Nephron progenitor cell (in vitro differentiated cells): ENCODE measurements around the gene GNB1L.

Source experiments
- DNase-seq: peaks from one replicate; pipeline ENCODE4 v3.0.0; 2021
- H3K27ac Mint-ChIP-seq: 2 replicates; pipeline ENCODE4 v1.8.0; 2021; ENCODE audit warnings: mild to moderate bottlenecking, moderate library complexity, mixed read lengths
- H3K27me3 Mint-ChIP-seq: 2 replicates; pipeline ENCODE4 v1.8.0; 2021; ENCODE audit warnings: mild to moderate bottlenecking, low read depth, mixed read lengths; ENCODE audit not compliant: poor library complexity
- H3K36me3 Mint-ChIP-seq: 2 replicates; pipeline ENCODE4 v1.8.0; 2021; ENCODE audit warnings: low read depth, mixed read lengths
- H3K4me1 Mint-ChIP-seq: 2 replicates; pipeline ENCODE4 v1.8.0; 2021; ENCODE audit warnings: mixed read lengths
- H3K4me3 Mint-ChIP-seq: 2 replicates; pipeline ENCODE4 v1.8.0; 2021; ENCODE audit warnings: mild to moderate bottlenecking, moderate library complexity, mixed read lengths
- H3K9me3 Mint-ChIP-seq: 2 replicates; pipeline ENCODE4 v1.8.0; 2021; ENCODE audit warnings: mild to moderate bottlenecking, moderate library complexity, mixed read lengths
- CTCF ChIP-seq: fragments of 200-600 bp; sonication (generic); IDR thresholded peaks from 2 replicates; pipeline ENCODE4 v1.5.0; 2021; ENCODE audit warnings: antibody characterized with exemption

GNB1L gene

GRCh38 chr22:19774628-19775027 lies 80.0 kb downstream of the GNB1L start:
- Mint-ChIP-seq H3K4me3 (no peak overlapping the region), H3K9me3 (no peaks in the 10 kb centered on the region), H3K27me3 (peaks cover 95% of the 10 kb centered on the region), H3K36me3 (no peaks in the 10 kb centered on the region), H3K4me1 (peaks cover under 1% of the 10 kb centered on the region), H3K27ac (no peak overlapping the region)
- no peak for DNase-seq
- no peak for TF ChIP-seq CTCF

GRCh38 chr22:19773470-19774040 lies 81.1 kb downstream of the GNB1L start:
- TF ChIP-seq CTCF, result no peak
- H3K36me3 Mint-ChIP-seq, result no peaks in the 10 kb centered on the region
- H3K27ac Mint-ChIP-seq, result no peak overlapping the region
- no peak for DNase-seq
- H3K27me3 Mint-ChIP-seq, result peaks cover 95% of the 10 kb centered on the region
- H3K9me3 Mint-ChIP-seq, result no peaks in the 10 kb centered on the region
- H3K4me1 Mint-ChIP-seq, result peaks cover 5% of the 10 kb centered on the region
- no peak overlapping the region for H3K4me3 Mint-ChIP-seq

GRCh38 chr22:19772673-19773469 lies 81.8 kb downstream of the GNB1L start:
- Mint-ChIP-seq H3K27me3 (peaks cover 95% of the 10 kb centered on the region), H3K4me1 (peaks cover 5% of the 10 kb centered on the region), H3K27ac (no peak overlapping the region), H3K9me3 (no peaks in the 10 kb centered on the region), H3K36me3 (no peaks in the 10 kb centered on the region), H3K4me3 (no peak overlapping the region)
- no peak for TF ChIP-seq CTCF
- no peak for DNase-seq

GRCh38 chr22:19772422-19772672 lies 82.3 kb downstream of the GNB1L start:
- Mint-ChIP-seq H3K4me3 (no peak overlapping the region), H3K36me3 (no peaks in the 10 kb centered on the region), H3K27me3 (peaks cover 95% of the 10 kb centered on the region), H3K4me1 (peaks cover 9% of the 10 kb centered on the region), H3K27ac (no peak overlapping the region), H3K9me3 (no peaks in the 10 kb centered on the region)
- no peak for TF ChIP-seq CTCF
- no peak for DNase-seq

GRCh38 chr22:19770349-19771220 lies 84.1 kb downstream of the GNB1L start:
- peaks cover 94% of the 10 kb centered on the region for H3K27me3 Mint-ChIP-seq
- no peak for TF ChIP-seq CTCF
- no peak overlapping the region for H3K27ac Mint-ChIP-seq
- no peaks in the 10 kb centered on the region for H3K36me3 Mint-ChIP-seq
- DNase-seq, result no peak
- peaks cover 9% of the 10 kb centered on the region for H3K4me1 Mint-ChIP-seq
- no peaks in the 10 kb centered on the region for H3K9me3 Mint-ChIP-seq
- H3K4me3 Mint-ChIP-seq, result no peak overlapping the region
